Liver (tissue), 9 donors: ENCODE measurements around the gene COPE. TPM values are rescaled to one million over a fixed set of nuclear protein-coding genes. Genes with fewer than 3 reads are reported as not detected.

Experiments
- DNase-seq: peaks from one replicate; pipeline ENCODE4 v3.0.0-alpha.2; 2017; ENCODE audit warnings: low spot score
- H3K27ac ChIP-seq, 2 donors: one replicate each; pipeline ENCODE4 v1.7.0; 2013; ENCODE audit warnings: inconsistent platforms in 2 of 2, low read length in 2 of 2, control low read depth in 1 of 2, low read depth in 1 of 2, mild to moderate bottlenecking in 1 of 2
- H3K27me3 ChIP-seq, 4 donors: one replicate each; pipeline versions ENCODE4 v1.6.1 to v1.7.0; 2013; ENCODE audit warnings: low read length in 3 of 4, inconsistent platforms in 1 of 4, mild to moderate bottlenecking in 1 of 4, moderate library complexity in 1 of 4; ENCODE audit not compliant: control insufficient read depth in 4 of 4, insufficient read depth in 4 of 4
- H3K36me3 ChIP-seq, 4 donors: one replicate each; pipeline versions ENCODE4 v1.6.1 to v1.7.0; 2013; ENCODE audit warnings: low read length in 3 of 4, mild to moderate bottlenecking in 3 of 4, low read depth in 1 of 4, moderate library complexity in 1 of 4; ENCODE audit not compliant: control insufficient read depth in 4 of 4, insufficient read depth in 3 of 4
- H3K4me1 ChIP-seq, 4 donors: one replicate each; pipeline versions ENCODE4 v1.6.1 to v1.7.0; 2013; ENCODE audit warnings: low read length in 3 of 4, mild to moderate bottlenecking in 3 of 4, moderate library complexity in 1 of 4; ENCODE audit not compliant: control insufficient read depth in 4 of 4, insufficient read depth in 4 of 4
- H3K4me3 ChIP-seq, 3 donors: one replicate each; pipeline versions ENCODE4 v1.6.1 to v1.7.0; 2013; ENCODE audit warnings: low read length in 3 of 3, control low read depth in 1 of 3, low read depth in 1 of 3, mild to moderate bottlenecking in 1 of 3
- H3K9ac ChIP-seq, 2 donors: one replicate each; pipeline ENCODE4 v1.7.0; 2013; ENCODE audit warnings: low read length in 2 of 2, mild to moderate bottlenecking in 2 of 2, moderate library complexity in 2 of 2, control low read depth in 1 of 2, low read depth in 1 of 2
- H3K9me3 ChIP-seq, 4 donors: one replicate each; pipeline versions ENCODE4 v1.6.1 to v1.7.0; 2013; ENCODE audit warnings: low read length in 3 of 4; ENCODE audit not compliant: control insufficient read depth in 4 of 4
- ATF3 ChIP-seq: IDR thresholded peaks from 2 replicates; pipeline ENCODE4 v1.6.1; 2016; ENCODE audit warnings: antibody characterized with exemption
- CTCF ChIP-seq: fragments of 150-350 bp; IDR thresholded peaks from 2 replicates; pipeline ENCODE4 v1.5.1; 2017; ENCODE audit warnings: improper control_type of control experiment, low read depth, low read length; ENCODE audit not compliant: missing input control
- EGR1 ChIP-seq, 2 donors: IDR thresholded peaks; 2 replicates each; pipeline ENCODE4 v1.6.1; 2016 to 2018; ENCODE audit warnings: antibody characterized with exemption in 2 of 2, low read depth in 2 of 2
- FOXA1 ChIP-seq: IDR thresholded peaks from 2 replicates; pipeline ENCODE4 v1.6.1; 2016; ENCODE audit warnings: antibody characterized with exemption
- FOXA2 ChIP-seq: IDR thresholded peaks from 2 replicates; pipeline ENCODE4 v1.6.1; 2016; ENCODE audit warnings: antibody characterized with exemption
- GABPA ChIP-seq, 2 donors: IDR thresholded peaks in 1 of 2; conservative IDR thresholded peaks in 1 of 2; 2 replicates each; pipeline ENCODE4 v1.6.1; 2016; ENCODE audit warnings: antibody characterized with exemption in 2 of 2, mild to moderate bottlenecking in 1 of 2, moderate library complexity in 1 of 2
- HNF4A ChIP-seq, 2 donors: conservative IDR thresholded peaks; 2 replicates each; pipeline ENCODE4 v1.6.1; 2016; ENCODE audit warnings: antibody characterized with exemption in 2 of 2, mild to moderate bottlenecking in 2 of 2
- HNF4G ChIP-seq: IDR thresholded peaks from 2 replicates; pipeline ENCODE4 v1.6.1; 2016; ENCODE audit warnings: antibody characterized with exemption
- JUND ChIP-seq, 2 donors: IDR thresholded peaks; 2 replicates each; pipeline ENCODE4 v1.6.1; 2016; ENCODE audit warnings: antibody characterized with exemption in 2 of 2
- NR2F2 ChIP-seq: IDR thresholded peaks from 2 replicates; pipeline ENCODE4 v1.6.1; 2016; ENCODE audit warnings: antibody characterized with exemption
- RAD21 ChIP-seq, 2 donors: IDR thresholded peaks; 2 replicates each; pipeline ENCODE4 v1.6.1; 2016; ENCODE audit warnings: antibody characterized with exemption in 2 of 2, mild to moderate bottlenecking in 2 of 2
- RXRA ChIP-seq, 2 donors: IDR thresholded peaks; 2 replicates each; pipeline ENCODE4 v1.6.1; 2017 to 2018; ENCODE audit warnings: antibody characterized with exemption in 2 of 2, mild to moderate bottlenecking in 1 of 2
- TAF1 ChIP-seq: conservative IDR thresholded peaks from 2 replicates; pipeline ENCODE4 v1.6.1; 2016; ENCODE audit warnings: antibody characterized with exemption, mild to moderate bottlenecking
- ZBTB33 ChIP-seq: IDR thresholded peaks from 2 replicates; pipeline ENCODE4 v1.6.1; 2016; ENCODE audit warnings: antibody characterized with exemption
- WGBS: extraction: QIAGEN DNeasy Blood & Tissue Kit; methylation state at CpG from one replicate; pipeline ENCODE4 v1.1.7; 2013; 5-methylcytosine and 5-hydroxymethylcytosine counted together
- polyA plus RNA-seq, 2 donors: library from polyadenylated mRNA; stranded (reverse) in 1 of 2; unstranded in 1 of 2; fragments of 200-250 nt in 1 of 2; fragments of >200 nt in 1 of 2; fragmentation: Nextera tagmentation in 1 of 2; extraction: Ambion mirVana in 1 of 2; gene quantifications; one replicate each; pipeline versions ENCODE4 v1.2.1 to v1.2.3, GENCODE V29; 2013 to 2015
- total RNA-seq, 2 donors: library from RNA; depleted of rRNA; stranded (reverse); fragments of >200 nt; gene quantifications; one replicate each; pipeline ENCODE4 v1.2.3, GENCODE V29; 2014
- donor health status: healthy.
- donor health status: healthy.
- donor health status: healthy.
- donor health status: healthy.
- donor health status: healthy.

Gene COPE
- total and polyA plus RNA-seq, 4 donors, result 103 to 204 (median 142) TPM

- TF ChIP-seq ZBTB33, result no peak
- no peak for TF ChIP-seq FOXA2
- no peak for TF ChIP-seq RAD21 (IDR thresholded peaks at IDR 0.05)
- TF ChIP-seq EGR1 (IDR thresholded peaks at IDR 0.05; ENCODE audit: low read depth in 2 of 2), result no peak
- TF ChIP-seq CTCF, result no peak
Observed at GRCh38 chr19:18948075-18948975, 29.1 kb upstream of the COPE start (continued).

- Histone ChIP-seq H3K4me3 (no peak overlapping the region), H3K4me1 (no peaks in the 10 kb centered on the region), H3K27ac (no peak overlapping the region), H3K27me3 (no peaks in the 10 kb centered on the region), H3K9me3 (no peaks in the 10 kb centered on the region), H3K9ac (no peak overlapping the region), H3K36me3 (no peaks in the 10 kb centered on the region)
- WGBS, result 83% methylated on average over 14 of the region's 14 CpGs
- no peak for DNase-seq
- TF ChIP-seq TAF1 (no peak), HNF4A (conservative IDR thresholded peaks at IDR 0.05) (no peak), FOXA2 (no peak), JUND (IDR thresholded peaks at IDR 0.05) (no peak), NR2F2 (no peak), HNF4G (no peak), GABPA (IDR thresholded peaks at IDR 0.05 in 1 of 2, conservative IDR thresholded peaks at IDR 0.05 in 1 of 2) (no peak), EGR1 (IDR thresholded peaks at IDR 0.05; ENCODE audit: low read depth in 2 of 2) (no peak), FOXA1 (no peak), RXRA (IDR thresholded peaks at IDR 0.05) (no peak), RAD21 (IDR thresholded peaks at IDR 0.05) (no peak), ATF3 (no peak)
Observed at GRCh38 chr19:18946918-18947317, 27.7 kb upstream of the COPE start.

- Histone ChIP-seq H3K27me3 (no peaks in the 10 kb centered on the region), H3K27ac (no peak overlapping the region), H3K9ac (no peak overlapping the region), H3K4me1 (peaks cover 0 to 3% (median 1%) of the 10 kb centered on the region in 4 donors), H3K4me3 (no peak overlapping the region), H3K9me3 (no peaks in the 10 kb centered on the region), H3K36me3 (no peaks in the 10 kb centered on the region)
- TF ChIP-seq RXRA (IDR thresholded peaks at IDR 0.05), result no peak
- no peak for DNase-seq
Observed at GRCh38 chr19:18946335-18946734, 27.1 kb upstream of the COPE start.
